Kidney epithelial cell (primary cell): ENCODE data around the gene DLGAP3. TPM values are rescaled to one million over a fixed set of nuclear protein-coding genes. Genes with fewer than 3 reads are reported as not detected.

Experiments used
- DNase-seq: peaks from one replicate; pipeline ENCODE4 v3.0.0-alpha.2; 2010; ENCODE audit warnings: low read depth
- H3K27me3 ChIP-seq: 2 replicates; pipeline ENCODE4 v1.6.0; 2011; ENCODE audit warnings: low read length; ENCODE audit not compliant: control insufficient read depth, insufficient read depth
- H3K36me3 ChIP-seq: 2 replicates; pipeline ENCODE4 v1.5.1; 2011; ENCODE audit warnings: low read length; ENCODE audit not compliant: control insufficient read depth, insufficient read depth
- H3K4me3 ChIP-seq: 2 replicates; pipeline ENCODE4 v1.5.1; 2011; ENCODE audit warnings: low read depth, mild to moderate bottlenecking, control low read depth, low read length
- total RNA-seq: library from RNA; depleted of rRNA; stranded (reverse); fragments of >200 nt; gene quantifications from 2 replicates; pipeline ENCODE4 v1.2.3, GENCODE V29; 2015
- TF ChIP-seq, protein P1 (sequence below): IDR thresholded peaks from 2 replicates; pipeline ENCODE4 v1.5.1; 2011; ENCODE audit warnings: mild to moderate bottlenecking, moderate library complexity, low read length, control low read depth, inconsistent platforms; ENCODE audit not compliant: insufficient read depth, poor library complexity, severe bottlenecking

The DLGAP3 gene
- total RNA-seq, 1 donor from 2014 or later, result 0.75 TPM

DNA sequence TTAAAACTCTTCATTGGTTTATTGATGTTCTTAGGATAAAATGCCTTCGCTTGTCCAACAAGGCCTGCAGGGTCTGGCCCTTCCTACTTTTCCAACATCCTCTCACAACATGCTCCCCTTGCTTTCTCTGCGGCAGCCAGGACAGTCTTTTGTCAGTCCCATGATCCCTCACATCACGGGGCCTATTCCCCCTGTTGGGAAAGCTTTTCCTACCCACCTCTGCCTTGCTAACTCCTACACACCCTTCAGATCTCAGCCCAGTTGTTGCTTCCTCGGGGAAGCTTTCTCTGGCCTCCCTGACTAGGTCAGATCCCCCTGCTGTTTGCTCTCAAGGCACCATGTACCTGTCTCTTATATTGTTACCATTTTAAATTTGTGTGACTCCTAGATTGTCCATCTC is 19.0 kb downstream of the DLGAP3 start:
- Histone ChIP-seq H3K4me3 (no peak overlapping the region), H3K27me3 (no peaks in the 10 kb centered on the region), H3K36me3 (no peaks in the 10 kb centered on the region)
- no peak for DNase-seq
- TF ChIP-seq, protein P1, sequence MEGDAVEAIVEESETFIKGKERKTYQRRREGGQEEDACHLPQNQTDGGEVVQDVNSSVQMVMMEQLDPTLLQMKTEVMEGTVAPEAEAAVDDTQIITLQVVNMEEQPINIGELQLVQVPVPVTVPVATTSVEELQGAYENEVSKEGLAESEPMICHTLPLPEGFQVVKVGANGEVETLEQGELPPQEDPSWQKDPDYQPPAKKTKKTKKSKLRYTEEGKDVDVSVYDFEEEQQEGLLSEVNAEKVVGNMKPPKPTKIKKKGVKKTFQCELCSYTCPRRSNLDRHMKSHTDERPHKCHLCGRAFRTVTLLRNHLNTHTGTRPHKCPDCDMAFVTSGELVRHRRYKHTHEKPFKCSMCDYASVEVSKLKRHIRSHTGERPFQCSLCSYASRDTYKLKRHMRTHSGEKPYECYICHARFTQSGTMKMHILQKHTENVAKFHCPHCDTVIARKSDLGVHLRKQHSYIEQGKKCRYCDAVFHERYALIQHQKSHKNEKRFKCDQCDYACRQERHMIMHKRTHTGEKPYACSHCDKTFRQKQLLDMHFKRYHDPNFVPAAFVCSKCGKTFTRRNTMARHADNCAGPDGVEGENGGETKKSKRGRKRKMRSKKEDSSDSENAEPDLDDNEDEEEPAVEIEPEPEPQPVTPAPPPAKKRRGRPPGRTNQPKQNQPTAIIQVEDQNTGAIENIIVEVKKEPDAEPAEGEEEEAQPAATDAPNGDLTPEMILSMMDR, result no peak

DNA sequence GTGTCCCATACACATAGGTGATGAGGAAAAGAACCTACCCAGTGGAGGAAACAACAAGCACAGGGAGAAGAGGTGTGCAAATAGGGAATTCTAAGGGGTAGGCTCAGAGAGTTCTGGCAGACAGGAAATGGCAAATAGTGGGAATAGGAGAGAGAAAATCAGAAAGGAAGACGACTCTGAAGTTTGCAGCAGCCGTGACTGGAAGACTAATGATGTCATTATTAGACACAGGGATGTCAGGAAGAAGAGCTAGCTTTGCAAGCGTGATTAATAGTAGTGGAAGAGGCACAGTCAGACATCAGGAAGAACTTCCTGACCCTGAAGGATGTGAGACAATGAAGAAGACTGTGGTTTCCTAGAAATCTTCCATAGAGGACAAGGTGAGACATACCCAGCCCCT is 21.1 kb downstream of the DLGAP3 start:
- H3K27me3 ChIP-seq, result no peaks in the 10 kb centered on the region
- no peak overlapping the region for H3K4me3 ChIP-seq
- H3K36me3 ChIP-seq, result no peaks in the 10 kb centered on the region
- TF ChIP-seq, protein P1, result no peak
- no peak for DNase-seq

DNA sequence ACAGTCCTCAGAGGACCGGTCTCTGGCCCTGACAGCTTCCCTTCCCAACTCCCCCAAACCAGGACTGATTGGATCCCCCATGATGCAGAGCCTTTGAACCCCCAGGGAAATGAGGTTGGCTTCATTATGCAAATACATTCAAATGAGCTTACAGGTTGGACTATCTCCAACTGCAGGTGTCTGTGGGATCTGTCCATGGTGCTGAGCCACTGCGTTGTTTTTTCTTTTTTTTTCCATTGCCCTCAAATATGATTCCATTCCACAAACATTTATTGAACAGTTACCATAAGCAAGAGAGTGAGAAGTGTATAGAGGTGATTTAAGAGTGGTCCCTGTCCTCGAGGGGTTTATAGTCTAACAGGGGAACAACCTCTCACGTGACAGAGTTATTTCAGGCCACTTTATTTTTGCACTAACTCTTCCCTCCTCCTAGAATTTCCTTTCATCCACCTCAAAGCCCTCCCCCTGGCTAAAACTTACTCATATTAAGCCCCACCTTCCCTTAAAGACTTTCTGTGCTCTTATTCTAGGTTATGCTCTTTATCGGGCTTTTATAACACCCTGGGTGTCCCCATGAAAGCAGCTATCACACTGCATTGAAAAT is 21.9 kb downstream of the DLGAP3 start:
- TF ChIP-seq, protein P1, result no peak
- Histone ChIP-seq H3K27me3 (peaks cover 3% of the 10 kb centered on the region), H3K36me3 (no peaks in the 10 kb centered on the region), H3K4me3 (no peak overlapping the region)
- no peak for DNase-seq

DNA sequence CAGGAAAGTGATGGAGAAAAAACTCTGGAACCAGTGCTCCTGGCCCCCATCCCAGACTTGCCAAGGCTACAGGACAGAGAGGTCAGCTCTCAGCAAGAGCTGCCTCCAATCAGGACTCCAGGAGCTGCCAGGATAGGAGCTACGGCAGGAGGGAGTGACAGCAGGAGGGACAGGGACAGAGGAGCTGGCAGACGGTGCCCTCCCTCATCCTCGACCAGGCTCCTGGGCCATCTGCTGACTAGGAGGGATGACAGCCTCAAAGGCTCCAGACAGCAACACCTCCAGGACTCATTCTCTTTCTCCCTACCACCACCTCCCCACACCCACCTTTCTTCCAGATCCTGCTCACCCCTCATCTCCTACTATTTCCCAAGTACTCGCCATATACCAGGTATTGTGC is 22.7 kb downstream of the DLGAP3 start:
- TF ChIP-seq, protein P1, result no peak
- H3K36me3 ChIP-seq, result no peaks in the 10 kb centered on the region
- peaks cover 8% of the 10 kb centered on the region for H3K27me3 ChIP-seq
- H3K4me3 ChIP-seq, result no peak overlapping the region
- DNase-seq, result no peak

DNA sequence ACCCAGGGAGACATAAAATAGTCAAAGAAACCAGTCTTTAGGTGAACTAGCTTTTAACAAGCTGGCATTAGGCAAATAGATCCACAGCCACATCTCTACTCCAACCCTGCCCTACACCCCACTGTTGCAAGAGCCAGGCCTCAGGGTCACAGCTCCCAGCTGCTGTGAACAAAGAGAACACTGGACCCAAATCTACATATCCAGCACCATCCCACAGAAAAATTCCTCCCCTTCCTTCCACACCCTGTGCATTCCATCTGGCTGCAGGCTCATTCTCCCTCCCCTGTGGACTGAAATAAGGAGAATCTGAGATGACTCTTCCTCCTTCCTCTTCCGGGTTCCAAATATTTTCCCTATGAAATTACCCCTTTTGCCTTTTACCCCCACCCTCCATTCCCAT is 23.2 kb downstream of the DLGAP3 start:
- Histone ChIP-seq H3K4me3 (no peak overlapping the region), H3K36me3 (no peaks in the 10 kb centered on the region), H3K27me3 (peaks cover 8% of the 10 kb centered on the region)
- DNase-seq, result no peak
- TF ChIP-seq, protein P1, result no peak

DNA sequence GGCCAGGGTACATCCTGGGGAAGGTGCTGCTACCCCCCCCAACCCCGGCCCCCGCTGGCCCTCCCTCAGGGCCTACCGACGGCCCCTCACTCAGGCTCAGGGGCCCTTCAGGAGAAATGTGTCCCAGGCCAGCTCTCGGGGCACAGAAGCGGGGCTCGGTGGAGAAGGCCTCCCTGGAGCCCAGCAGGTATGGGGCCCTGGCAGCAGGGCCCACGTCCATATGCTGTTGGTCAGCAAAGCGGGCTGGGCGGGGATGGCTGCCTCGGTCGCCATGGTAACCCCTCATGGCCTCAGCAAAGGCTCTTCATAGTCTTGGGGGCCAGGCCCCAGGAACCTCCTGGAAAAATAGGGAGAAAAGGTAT is 24.4 kb downstream of the DLGAP3 start:
- no peak for DNase-seq
- Histone ChIP-seq H3K27me3 (peaks cover 12% of the 10 kb centered on the region), H3K36me3 (no peaks in the 10 kb centered on the region), H3K4me3 (no peak overlapping the region)
- TF ChIP-seq, protein P1, result no peak
